HepG2 (cell line): ENCODE data around the gene ERBB3. TPM values are rescaled to one million over a fixed set of nuclear protein-coding genes. Genes with fewer than 3 reads are reported as not detected.
A peak's percentile ranks its signal among the peaks of the same experiment; 100 is the strongest.

Experiments
- ATAC-seq: fragments of 200-7000 bp; cut with Tn5 transposase; 3 replicates; pipeline ENCODE4 v1.9.1; 2020; ENCODE audit warnings: mild to moderate bottlenecking, moderate library complexity
- BruUV-seq: library from RNA; stranded (reverse); fragments of 400-500 nt; replicated peaks from 2 replicates; lab custom pipeline; 2021; lab: Mats Ljungman, UMichigan
- CTCF ChIA-PET: fragments of 300-600 bp; formaldehyde crosslinking; extraction: SDS; loops from one replicate; lab custom pipeline; 2021; ENCODE audit warnings: low total read pairs, inconsistent platforms, low intra/inter-chr PET ratio; lab: Yijun Ruan, JAX
- POLR2A ChIA-PET: fragments of 350-600 bp; sonication (Branson Sonifier 250); formaldehyde crosslinking; loops from one replicate; lab custom pipeline; 2020; ENCODE audit warnings: antibody characterized with exemption, inconsistent platforms; lab: Yijun Ruan, JAX
- DNase-seq: peaks from one replicate; pipeline ENCODE4 v3.0.0-alpha.2; 2015; ENCODE audit warnings: low spot score
- FAIRE-seq: peaks from 3 replicates; lab custom pipeline; 2011; peaks lifted over from hg19 to GRCh38; lab: Jason Lieb, UNC
- H2AFZ ChIP-seq: one replicate; pipeline ENCODE4 v1.6.1; 2011; ENCODE audit warnings: low read length, inconsistent platforms
- H3K27ac ChIP-seq: fragments of 300-600 bp; 3 replicates; pipeline ENCODE4 v1.8.0; 2011; ENCODE audit warnings: mixed run types, mild to moderate bottlenecking, mixed read lengths, low read length, inconsistent platforms; ENCODE audit not compliant: insufficient read depth; ENCODE audit errors: extremely low read length
- H3K27me3 ChIP-seq, 2 experiments: fragments of 200-600 bp in 1 of 2; 2 replicates in 1 of 2; 3 replicates in 1 of 2; pipeline versions ENCODE4 v1.6.0 to v1.8.0; 2011; ENCODE audit warnings: low read length in 2 of 2, mild to moderate bottlenecking in 2 of 2, moderate library complexity in 2 of 2, inconsistent platforms in 1 of 2; ENCODE audit not compliant: insufficient read depth in 2 of 2, control insufficient read depth in 1 of 2
- H3K36me3 ChIP-seq, 2 experiments: fragments of 200-600 bp in 1 of 2; replicated peaks in 1 of 2; 2 replicates in 1 of 2; 3 replicates in 1 of 2; pipeline versions ENCODE4 v1.5.1 to v1.8.0; 2011; ENCODE audit warnings: low read length in 2 of 2, inconsistent platforms in 1 of 2; ENCODE audit not compliant: insufficient read depth in 2 of 2, control insufficient read depth in 1 of 2
- H3K4me1 ChIP-seq: 2 replicates; pipeline ENCODE4 v1.5.1; 2012; ENCODE audit warnings: low read length, inconsistent platforms; ENCODE audit not compliant: insufficient read depth
- H3K4me2 ChIP-seq: 2 replicates; pipeline ENCODE4 v1.6.0; 2011; ENCODE audit warnings: low read depth, low read length, inconsistent platforms
- H3K4me3 ChIP-seq, 3 experiments: fragments of 200-600 bp in 1 of 3; sonication (generic), shearing (Covaris generic) in 1 of 3; replicated peaks in 1 of 3; 2 replicates each; pipeline ENCODE4 v1.5.1; 2011 to 2016; ENCODE audit warnings: low read length in 3 of 3, inconsistent platforms in 2 of 3, low read depth in 2 of 3, mild to moderate bottlenecking in 2 of 3, control low read depth in 1 of 3, mixed read lengths in 1 of 3; ENCODE audit not compliant: insufficient read depth in 1 of 3
- H3K79me2 ChIP-seq: one replicate; pipeline ENCODE4 v1.6.1; 2011; ENCODE audit warnings: low read length, inconsistent platforms; ENCODE audit not compliant: insufficient read depth
- H3K9ac ChIP-seq: 2 replicates; pipeline ENCODE4 v1.6.0; 2011; ENCODE audit warnings: mild to moderate bottlenecking, low read depth, low read length, inconsistent platforms; ENCODE audit not compliant: insufficient read depth
- H3K9me3 ChIP-seq: 2 replicates; pipeline ENCODE4 v1.5.1; 2012; ENCODE audit warnings: mild to moderate bottlenecking, low read length
- H4K20me1 ChIP-seq: 2 replicates; pipeline ENCODE4 v1.6.0; 2011; ENCODE audit warnings: inconsistent platforms, mild to moderate bottlenecking, low read length, moderate library complexity; ENCODE audit not compliant: insufficient read depth
- MBD4 ChIP-seq: IDR thresholded peaks from 2 replicates; pipeline ENCODE4 v1.6.1; 2012; ENCODE audit warnings: low read length, inconsistent platforms, borderline replicate concordance
- RAD21 ChIP-seq: fragments of 450-650 bp; formaldehyde crosslinking; IDR thresholded peaks from 2 replicates; pipeline ENCODE4 v1.5.0; 2020; ENCODE audit warnings: mild to moderate bottlenecking
- SSRP1 ChIP-seq: IDR thresholded peaks from 2 replicates; pipeline ENCODE4 v1.6.1; 2016; ENCODE audit warnings: control low read depth
- ZNF670 ChIP-seq: sonication (generic); formaldehyde crosslinking; IDR thresholded peaks from 2 replicates; pipeline ENCODE4 v1.8.0; 2022; ENCODE audit warnings: mild to moderate bottlenecking, missing genetic modification reagents, borderline replicate concordance
- WGBS: methylation state at CpG from one replicate; pipeline ENCODE4 v1.1.6; 2017; ENCODE audit warnings: low lambda C conversion rate; 5-methylcytosine and 5-hydroxymethylcytosine counted together
- in situ Hi-C: cut with HindIII; loops from 2 replicates; pipeline ENCODE4 v1.10.0; 2017; ENCODE audit warnings: low pct_unique_long_range_greater_than_20kb; ENCODE audit not compliant: extremely low pct_ligation_motif_present
- intact Hi-C: fragments of 100-400 bp; cut with micrococcal nuclease; formaldehyde crosslinking; loops from one replicate; pipeline ENCODE4 v1.10.0; 2022; ENCODE audit not compliant: unreplicated experiment
- polyA plus RNA-seq, 8 experiments: library from polyadenylated mRNA; depleted of rRNA in 3 of 8; stranded (reverse) in 7 of 8; unstranded in 1 of 8; fragments of >200 nt; fragmentation: Illumina TruSeq in 4 of 8; extraction: Trizol in 4 of 8; gene quantifications; 2 replicates each; pipeline versions ENCODE4 v1.2.1 to v1.2.3, GENCODE V29; 2011 to 2016; ENCODE audit warnings: low read depth in 4 of 8, missing spikeins in 1 of 8, mixed read lengths in 1 of 8; ENCODE audit not compliant: insufficient read depth in 1 of 8
- total RNA-seq, 5 experiments: library from RNA; depleted of rRNA; stranded (reverse); fragments of >200 nt; fragmentation: Illumina TruSeq; extraction: Trizol; gene quantifications; 2 replicates each; pipeline ENCODE4 v1.2.3, GENCODE V29; 2016; ENCODE audit warnings: low read depth in 1 of 5
- TF ChIP-seq, protein P1 (sequence below): sonication (generic); formaldehyde crosslinking; IDR thresholded peaks from 2 replicates; pipeline ENCODE4 v1.5.0; 2020; ENCODE audit warnings: mild to moderate bottlenecking, missing genetic modification reagents
- TF ChIP-seq, protein P2 (sequence below): sonication (generic); formaldehyde crosslinking; IDR thresholded peaks from 2 replicates; pipeline ENCODE4 v1.5.0; 2020; ENCODE audit warnings: mild to moderate bottlenecking, missing genetic modification reagents

Gene ERBB3
- total and polyA plus RNA-seq, 2 of the 13 experiments (the other 11 are each of a cell fraction or from before 2014, with no cell fraction given) = 93.6 to 358 TPM

DNA sequence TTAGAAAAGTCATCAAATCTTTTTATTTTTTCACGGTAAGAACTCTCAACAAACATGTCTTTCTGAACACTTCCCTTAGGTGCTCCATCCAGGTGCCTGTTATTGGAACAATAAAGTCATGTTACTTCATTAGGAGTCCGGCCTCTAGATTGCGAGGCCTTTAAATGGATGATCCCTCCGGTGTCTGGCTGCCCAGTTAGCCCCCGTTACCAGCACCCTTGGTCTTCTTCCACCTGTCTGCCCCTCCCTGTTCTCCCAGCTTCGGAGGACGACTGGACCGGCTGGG is 23.8 kb downstream of the ERBB3 start:
- no peaks in the 10 kb centered on the region for H3K27me3 ChIP-seq
- 0 out of 2 replicates have a peak, but pooled peaks have one; percentile 74 for TF ChIP-seq SSRP1 (CRISPR knock-in tag)
- TF ChIP-seq MBD4 = peak; percentile 68; the same call in 1 of the 2 replicates
- TF ChIP-seq, protein P1, sequence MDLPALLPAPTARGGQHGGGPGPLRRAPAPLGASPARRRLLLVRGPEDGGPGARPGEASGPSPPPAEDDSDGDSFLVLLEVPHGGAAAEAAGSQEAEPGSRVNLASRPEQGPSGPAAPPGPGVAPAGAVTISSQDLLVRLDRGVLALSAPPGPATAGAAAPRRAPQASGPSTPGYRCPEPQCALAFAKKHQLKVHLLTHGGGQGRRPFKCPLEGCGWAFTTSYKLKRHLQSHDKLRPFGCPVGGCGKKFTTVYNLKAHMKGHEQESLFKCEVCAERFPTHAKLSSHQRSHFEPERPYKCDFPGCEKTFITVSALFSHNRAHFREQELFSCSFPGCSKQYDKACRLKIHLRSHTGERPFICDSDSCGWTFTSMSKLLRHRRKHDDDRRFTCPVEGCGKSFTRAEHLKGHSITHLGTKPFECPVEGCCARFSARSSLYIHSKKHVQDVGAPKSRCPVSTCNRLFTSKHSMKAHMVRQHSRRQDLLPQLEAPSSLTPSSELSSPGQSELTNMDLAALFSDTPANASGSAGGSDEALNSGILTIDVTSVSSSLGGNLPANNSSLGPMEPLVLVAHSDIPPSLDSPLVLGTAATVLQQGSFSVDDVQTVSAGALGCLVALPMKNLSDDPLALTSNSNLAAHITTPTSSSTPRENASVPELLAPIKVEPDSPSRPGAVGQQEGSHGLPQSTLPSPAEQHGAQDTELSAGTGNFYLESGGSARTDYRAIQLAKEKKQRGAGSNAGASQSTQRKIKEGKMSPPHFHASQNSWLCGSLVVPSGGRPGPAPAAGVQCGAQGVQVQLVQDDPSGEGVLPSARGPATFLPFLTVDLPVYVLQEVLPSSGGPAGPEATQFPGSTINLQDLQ (CRISPR knock-in tag) = no peak
- TF ChIP-seq, protein P2, sequence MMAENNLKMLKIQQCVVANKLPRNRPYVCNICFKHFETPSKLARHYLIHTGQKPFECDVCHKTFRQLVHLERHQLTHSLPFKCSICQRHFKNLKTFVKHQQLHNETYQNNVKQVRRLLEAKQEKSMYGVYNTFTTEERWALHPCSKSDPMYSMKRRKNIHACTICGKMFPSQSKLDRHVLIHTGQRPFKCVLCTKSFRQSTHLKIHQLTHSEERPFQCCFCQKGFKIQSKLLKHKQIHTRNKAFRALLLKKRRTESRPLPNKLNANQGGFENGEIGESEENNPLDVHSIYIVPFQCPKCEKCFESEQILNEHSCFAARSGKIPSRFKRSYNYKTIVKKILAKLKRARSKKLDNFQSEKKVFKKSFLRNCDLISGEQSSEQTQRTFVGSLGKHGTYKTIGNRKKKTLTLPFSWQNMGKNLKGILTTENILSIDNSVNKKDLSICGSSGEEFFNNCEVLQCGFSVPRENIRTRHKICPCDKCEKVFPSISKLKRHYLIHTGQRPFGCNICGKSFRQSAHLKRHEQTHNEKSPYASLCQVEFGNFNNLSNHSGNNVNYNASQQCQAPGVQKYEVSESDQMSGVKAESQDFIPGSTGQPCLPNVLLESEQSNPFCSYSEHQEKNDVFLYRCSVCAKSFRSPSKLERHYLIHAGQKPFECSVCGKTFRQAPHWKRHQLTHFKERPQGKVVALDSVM (CRISPR knock-in tag) = peak; percentile 73
- peak; percentile 55; the same call in 1 of the 2 replicates for TF ChIP-seq RAD21
- TF ChIP-seq ZNF670 (CRISPR knock-in tag) = peak; percentile 70; the same call in 1 of the 2 replicates
- ChIA-PET POLR2A (interaction anchor here (0.8 to 6.5 kb wide), 29 partner anchors 8 to 375 kb away, joined by 3 to 279 read pairs (median 5); partner anchors contain the start of genes CD63, COQ10A, ERBB3 and ESYT1), CTCF (no interaction called here)
- H3K9me3 ChIP-seq = no peaks in the 10 kb centered on the region
- peak overlapping the region; percentile 64 for H3K27ac ChIP-seq
- peaks cover 4% of the 10 kb centered on the region for H4K20me1 ChIP-seq
- DNase-seq (peak; percentile 24), FAIRE-seq (no peak), ATAC-seq (no peak)
- intact Hi-C loops = loop anchor here (1.0 to 2.0 kb wide), 2 partner anchors 24 to 57 kb away; no protein-coding TSS in a partner anchor
- 24% methylated on average over 8 of the region's 8 CpGs for WGBS
- peaks cover 34% of the 10 kb centered on the region for H3K79me2 ChIP-seq
- H2AFZ ChIP-seq = no peak overlapping the region
- in situ Hi-C loops = loop anchor here (5.0 kb wide), 1 partner anchor 56 kb away; no protein-coding TSS in a partner anchor
- H3K9ac ChIP-seq = peak overlapping the region; percentile 75
- H3K4me3 ChIP-seq = peak overlapping the region; percentile 50 to 85 (median 60); a peak in 5 of 6 replicates
- H3K4me2 ChIP-seq = peak overlapping the region; percentile 91
- peaks cover 35% of the 10 kb centered on the region for H3K4me1 ChIP-seq
- peaks cover 25 to 56% of the 10 kb centered on the region in 2 experiments for H3K36me3 ChIP-seq
- BruUV-seq = no TSS peak
